Spleen (tissue), 11 donors: ENCODE data around the gene PLCB1. TPM values are rescaled to one million over a fixed set of nuclear protein-coding genes. Genes with fewer than 3 reads are reported as not detected.
"Not testable (repeated sequence)": the region's sequence is repeated elsewhere in the genome, so short reads cannot be mapped to it uniquely, and the experiment has no call there.

Source experiments
- DNase-seq: peaks from one replicate; pipeline ENCODE4 v3.0.0-alpha.2; 2020
- H3K27ac ChIP-seq, 8 donors: fragments of 200-600 bp; sonication (generic) in 7 of 8; 1 replicate in 4 of 8; 2 replicates in 4 of 8; pipeline versions ENCODE4 v1.5.0 to v1.8.0; 2016 to 2021; ENCODE audit warnings: inconsistent platforms in 4 of 8, mild to moderate bottlenecking in 4 of 8, moderate library complexity in 1 of 8
- H3K27me3 ChIP-seq, 7 donors: fragments of 200-600 bp; sonication (generic) in 6 of 7; replicated peaks in 1 of 7; 1 replicate in 4 of 7; 2 replicates in 3 of 7; pipeline versions ENCODE4 v1.5.0 to v1.8.0; 2016 to 2021; ENCODE audit warnings: inconsistent platforms in 3 of 7, mild to moderate bottlenecking in 1 of 7
- H3K36me3 ChIP-seq, 6 donors: fragments of 200-600 bp; sonication (generic) in 5 of 6; 1 replicate in 4 of 6; 2 replicates in 2 of 6; pipeline versions ENCODE4 v1.5.0 to v1.8.0; 2016 to 2021; ENCODE audit warnings: inconsistent platforms in 2 of 6
- H3K4me1 ChIP-seq, 6 donors: fragments of 200-600 bp; sonication (generic) in 5 of 6; 1 replicate in 3 of 6; 2 replicates in 3 of 6; pipeline versions ENCODE4 v1.5.0 to v1.8.0; 2016 to 2021; ENCODE audit warnings: inconsistent platforms in 3 of 6
- H3K4me3 ChIP-seq, 8 donors: fragments of 200-600 bp; sonication (generic) in 7 of 8; 1 replicate in 4 of 8; 2 replicates in 4 of 8; pipeline versions ENCODE4 v1.5.0 to v1.8.0; 2016 to 2021; ENCODE audit warnings: inconsistent platforms in 4 of 8, mild to moderate bottlenecking in 4 of 8, moderate library complexity in 2 of 8
- H3K9me3 ChIP-seq, 8 donors: fragments of 200-600 bp; sonication (generic) in 7 of 8; 1 replicate in 4 of 8; 2 replicates in 4 of 8; pipeline versions ENCODE4 v1.5.0 to v1.8.0; 2016 to 2021; ENCODE audit warnings: inconsistent platforms in 4 of 8
- POLR2A ChIP-seq, 3 donors: fragments of 450-650 bp; IDR thresholded peaks; one replicate each; pipeline ENCODE4 v1.5.1; 2017; ENCODE audit warnings: antibody characterized with exemption in 3 of 3, mild to moderate bottlenecking in 1 of 3
- POLR2AphosphoS5 ChIP-seq, 3 donors: sonication (generic); formaldehyde crosslinking; IDR thresholded peaks; one replicate each; pipeline ENCODE4 v1.5.1; 2017; ENCODE audit warnings: antibody characterized with exemption in 3 of 3
- WGBS, 5 donors: extraction: QIAGEN DNeasy Blood & Tissue Kit in 3 of 5; methylation state at CpG; one replicate each; pipeline versions ENCODE4 v1.1.5 to v1.1.7; 2013 to 2018; 5-methylcytosine and 5-hydroxymethylcytosine counted together
- intact Hi-C: fragments of 100-400 bp; cut with DNase I; formaldehyde crosslinking; loops from one replicate; pipeline ENCODE4 v1.15.0; 2023; ENCODE audit warnings: low total_unique reads
- polyA plus RNA-seq, 3 donors: library from polyadenylated mRNA; stranded (reverse); fragments of 200-250 nt; gene quantifications; one replicate each; pipeline ENCODE4 v1.2.1, GENCODE V29; 2013
- total RNA-seq, 7 donors: library from RNA; depleted of rRNA in 3 of 7; stranded (reverse); fragments of >200 nt in 3 of 7; fragmentation: NEBNext Ultra II Directional in 4 of 7; extraction: Animal tissue kit (Norgen Biotek cat#: 25700) in 4 of 7; gene quantifications; one replicate each; pipeline versions ENCODE4 v1.1.0 to v1.2.1, GENCODE V29; 2016 to 2021
- TF ChIP-seq, protein P1 (sequence below), 11 experiments: fragments of 200-600 bp in 7 of 11; fragments of 450-650 bp in 4 of 11; sonication (generic) in 4 of 11; IDR thresholded peaks in 8 of 11; conservative IDR thresholded peaks in 3 of 11; 1 replicate in 7 of 11; 2 replicates in 4 of 11; pipeline versions ENCODE4 v1.4.0 to v1.8.0; 2016 to 2021; ENCODE audit warnings: antibody characterized with exemption in 11 of 11, inconsistent platforms in 4 of 11, mild to moderate bottlenecking in 1 of 11
- donor health status: healthy with polysubstance abuse.
- donor health status: DM: no; HTN: no; CAD: no; lungs with moderate emphysema.
- donor health status: DM: no; HTN: no; CAD: no.
- donor health status: Bipolar disorder and iron deficiency.
- donor health status: healthy.
- donor health status: DM: no; HTN: no; CAD: no.
- donor health status: DM: yes; HTN: yes; CAD: no.

Gene PLCB1
- total and polyA plus RNA-seq, 10 donors = 1.0 to 33.7 (median 16.2) TPM

GRCh38 chr20:8434326-8434876 lies 302.3 kb downstream of the PLCB1 start:
- intact Hi-C loops = no loop called here
- Histone ChIP-seq H3K4me1 (peaks cover 0 to 50% (median 9%) of the 10 kb centered on the region in 6 donors), H3K9me3 (no peaks in the 10 kb centered on the region), H3K27me3 (no peaks in the 10 kb centered on the region), H3K4me3 (peak overlapping the region in 1 of 8 donors; percentile 9), H3K36me3 (no peaks in the 10 kb centered on the region), H3K27ac (peak overlapping the region in 6 of 8 donors; percentile 37 to 88 (median 74))
- 55 to 82% (median 68%) methylated on average over 2 of the region's 2 CpGs for WGBS, 5 donors
- TF ChIP-seq, protein P1, sequence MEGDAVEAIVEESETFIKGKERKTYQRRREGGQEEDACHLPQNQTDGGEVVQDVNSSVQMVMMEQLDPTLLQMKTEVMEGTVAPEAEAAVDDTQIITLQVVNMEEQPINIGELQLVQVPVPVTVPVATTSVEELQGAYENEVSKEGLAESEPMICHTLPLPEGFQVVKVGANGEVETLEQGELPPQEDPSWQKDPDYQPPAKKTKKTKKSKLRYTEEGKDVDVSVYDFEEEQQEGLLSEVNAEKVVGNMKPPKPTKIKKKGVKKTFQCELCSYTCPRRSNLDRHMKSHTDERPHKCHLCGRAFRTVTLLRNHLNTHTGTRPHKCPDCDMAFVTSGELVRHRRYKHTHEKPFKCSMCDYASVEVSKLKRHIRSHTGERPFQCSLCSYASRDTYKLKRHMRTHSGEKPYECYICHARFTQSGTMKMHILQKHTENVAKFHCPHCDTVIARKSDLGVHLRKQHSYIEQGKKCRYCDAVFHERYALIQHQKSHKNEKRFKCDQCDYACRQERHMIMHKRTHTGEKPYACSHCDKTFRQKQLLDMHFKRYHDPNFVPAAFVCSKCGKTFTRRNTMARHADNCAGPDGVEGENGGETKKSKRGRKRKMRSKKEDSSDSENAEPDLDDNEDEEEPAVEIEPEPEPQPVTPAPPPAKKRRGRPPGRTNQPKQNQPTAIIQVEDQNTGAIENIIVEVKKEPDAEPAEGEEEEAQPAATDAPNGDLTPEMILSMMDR (IDR thresholded peaks at IDR 0.05 in 8 of 11, conservative IDR thresholded peaks at IDR 0.05 in 3 of 11) = no peak
- TF ChIP-seq POLR2A (IDR thresholded peaks at IDR 0.05) (no peak), POLR2AphosphoS5 (IDR thresholded peaks at IDR 0.05) (no peak)
- no peak for DNase-seq

DNA sequence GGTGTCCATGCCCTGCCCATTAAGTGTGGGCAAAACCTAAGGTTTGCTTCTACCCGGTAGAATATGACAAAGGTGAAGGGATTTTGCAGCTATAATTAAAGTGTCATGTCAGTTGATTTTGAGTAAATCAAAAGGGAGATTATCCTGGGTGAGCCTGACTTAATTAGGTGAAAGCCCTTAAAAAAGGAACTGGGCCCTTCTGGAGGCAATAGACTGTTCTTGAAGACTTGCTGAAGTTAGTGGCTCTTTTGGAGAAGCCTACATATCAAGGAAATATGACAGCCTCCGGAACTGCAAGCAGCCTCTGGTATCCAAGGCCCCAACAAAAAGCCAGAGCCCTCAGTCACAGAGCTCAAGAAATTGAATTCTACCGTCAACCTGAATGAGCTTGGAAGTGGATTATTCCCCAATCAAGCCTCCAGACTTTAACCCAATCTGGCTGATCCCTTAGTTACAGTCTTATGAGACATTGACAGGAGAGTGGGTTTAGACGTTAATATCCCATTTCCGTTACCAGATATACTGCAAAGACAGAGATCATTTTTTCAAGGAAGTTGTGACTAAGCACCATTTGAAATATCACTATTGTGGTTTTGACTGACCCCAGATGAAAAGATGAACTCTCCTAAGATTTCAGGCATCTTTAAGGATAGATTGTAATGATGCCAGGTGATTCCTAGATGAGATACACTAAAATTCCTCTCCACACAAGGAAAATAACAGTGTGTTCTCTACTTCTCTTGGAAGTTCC lies 303.4 kb downstream of the PLCB1 start:
- intact Hi-C loops = no loop called here
- peaks cover 0 to 49% (median 9%) of the 10 kb centered on the region in 6 donors for H3K4me1 ChIP-seq
- no peak for DNase-seq
- no peaks in the 10 kb centered on the region for H3K9me3 ChIP-seq
- no peaks in the 10 kb centered on the region for H3K36me3 ChIP-seq
- TF ChIP-seq, protein P1 (IDR thresholded peaks at IDR 0.05 in 8 of 11, conservative IDR thresholded peaks at IDR 0.05 in 3 of 11) = no peak
- TF ChIP-seq POLR2A (IDR thresholded peaks at IDR 0.05) (no peak), POLR2AphosphoS5 (IDR thresholded peaks at IDR 0.05) (no peak)
- H3K27ac ChIP-seq = peak overlapping the region in 7 of 8 donors; percentile 5 to 88 (median 66)
- peak overlapping the region in 1 of 8 donors; percentile 14 for H3K4me3 ChIP-seq
- 44 to 67% (median 60%) methylated on average over 5 of the region's 5 CpGs for WGBS, 5 donors
- no peaks in the 10 kb centered on the region for H3K27me3 ChIP-seq

GRCh38 chr20:8436938-8437337 lies 304.9 kb downstream of the PLCB1 start:
- intact Hi-C loops = not testable (repeated sequence)
- WGBS, 5 donors = 83 to 95% (median 91%) methylated on average over 5 of the region's 5 CpGs

DNA sequence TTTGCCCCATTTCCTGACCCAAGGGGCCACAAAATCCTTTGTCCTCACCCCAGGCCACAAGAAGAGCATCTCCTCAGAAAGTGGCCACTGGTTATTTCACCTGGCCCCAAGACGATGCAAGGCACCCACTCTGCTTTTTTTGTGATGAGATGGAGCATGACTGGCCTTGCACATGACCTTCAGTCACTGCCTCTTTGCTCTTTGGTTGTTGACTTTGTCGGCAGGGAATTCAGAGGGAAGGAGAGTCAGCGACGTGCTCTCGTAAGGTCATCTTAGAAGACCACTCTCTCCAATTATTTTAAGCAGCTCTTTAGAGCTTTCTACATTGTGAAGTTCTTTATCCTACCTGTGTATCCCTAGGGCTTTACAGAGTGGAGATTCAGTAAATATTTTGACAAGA lies 306.7 kb downstream of the PLCB1 start:
- DNase-seq = no peak
- no peak overlapping the region for H3K27ac ChIP-seq
- H3K9me3 ChIP-seq = no peaks in the 10 kb centered on the region
- peaks cover 0 to 21% (median 0%) of the 10 kb centered on the region in 6 donors for H3K4me1 ChIP-seq
- H3K4me3 ChIP-seq = no peak overlapping the region
- TF ChIP-seq POLR2AphosphoS5 (IDR thresholded peaks at IDR 0.05) = no peak
- TF ChIP-seq POLR2A (IDR thresholded peaks at IDR 0.05) = no peak
- TF ChIP-seq, protein P1 (IDR thresholded peaks at IDR 0.05 in 8 of 11, conservative IDR thresholded peaks at IDR 0.05 in 3 of 11) = no peak
- H3K36me3 ChIP-seq = no peaks in the 10 kb centered on the region
- no peaks in the 10 kb centered on the region for H3K27me3 ChIP-seq
- 79 to 90% (median 85%) methylated on average over 5 of the region's 5 CpGs for WGBS, 5 donors
- intact Hi-C loops = no loop called here

More at GRCh38 chr20:8436938-8437337, 304.9 kb downstream of the PLCB1 start:
- H3K4me3 ChIP-seq, H3K36me3 ChIP-seq, H3K9me3 ChIP-seq, DNase-seq, H3K27me3 ChIP-seq: not testable (repeated sequence)
- peak overlapping the region in 1 of 8 donors; percentile 88 for H3K27ac ChIP-seq
- peaks cover 0 to 39% (median 8%) of the 10 kb centered on the region in 6 donors for H3K4me1 ChIP-seq
